ENCODE results near the gene TMPRSS2.

TMPRSS2 gene

DNA sequence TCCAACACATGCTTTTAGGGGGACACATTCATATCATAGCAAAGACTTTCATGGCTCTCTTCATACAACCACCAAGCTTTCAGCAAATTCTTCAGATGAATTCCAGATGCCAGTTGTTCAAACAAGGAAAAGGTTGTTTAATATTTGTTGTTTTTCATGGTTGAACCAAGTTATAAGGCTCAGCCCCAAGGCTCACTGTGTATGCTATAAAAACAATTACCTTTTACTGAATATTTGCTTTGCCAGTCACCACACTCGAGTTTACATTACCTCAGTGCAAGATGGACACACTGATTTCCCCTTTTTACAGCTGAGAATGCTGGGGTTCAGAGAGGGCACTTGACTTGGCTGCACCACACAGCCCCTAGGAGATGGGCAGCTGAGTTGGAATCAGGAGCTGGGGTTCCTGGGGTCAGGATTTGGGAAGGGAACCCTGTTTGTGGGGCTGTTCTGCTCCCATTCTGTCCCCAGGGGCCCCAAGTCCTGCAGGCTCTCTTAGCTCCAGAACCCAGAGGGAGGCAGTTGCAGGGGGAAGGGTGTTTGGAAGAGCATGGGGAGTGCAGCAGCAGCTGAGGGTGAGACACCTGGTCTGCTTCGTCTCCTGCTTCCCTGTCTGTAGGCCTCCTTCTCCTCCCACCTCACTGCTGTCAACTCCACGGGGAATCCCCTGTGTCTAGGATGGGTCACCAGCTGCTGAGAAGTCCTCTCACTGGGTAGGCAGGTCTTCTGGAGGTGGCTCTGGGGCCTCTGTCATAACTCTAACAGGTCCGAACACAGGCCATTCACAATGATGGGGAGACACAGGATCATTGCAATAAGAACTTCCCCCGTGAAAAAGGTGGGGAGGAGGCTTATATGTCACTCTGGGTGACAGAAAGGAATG, 12.8 kb upstream of the TMPRSS2 start:
- DNase-seq, result no peak
- Histone ChIP-seq H3K4me3 (no peak overlapping the region), H3K4me1 (no peaks in the 10 kb centered on the region), H3K36me3 (no peaks in the 10 kb centered on the region), H3K9me3 (no peaks in the 10 kb centered on the region), H3K27ac (no peak overlapping the region), H3K27me3 (peaks cover 0 to 12% of the 10 kb centered on the region in 2 donors)
- intact Hi-C loops (cut with DNase I; ENCODE audit: low total_unique reads), result no loop called here
- TF ChIP-seq, protein P1, sequence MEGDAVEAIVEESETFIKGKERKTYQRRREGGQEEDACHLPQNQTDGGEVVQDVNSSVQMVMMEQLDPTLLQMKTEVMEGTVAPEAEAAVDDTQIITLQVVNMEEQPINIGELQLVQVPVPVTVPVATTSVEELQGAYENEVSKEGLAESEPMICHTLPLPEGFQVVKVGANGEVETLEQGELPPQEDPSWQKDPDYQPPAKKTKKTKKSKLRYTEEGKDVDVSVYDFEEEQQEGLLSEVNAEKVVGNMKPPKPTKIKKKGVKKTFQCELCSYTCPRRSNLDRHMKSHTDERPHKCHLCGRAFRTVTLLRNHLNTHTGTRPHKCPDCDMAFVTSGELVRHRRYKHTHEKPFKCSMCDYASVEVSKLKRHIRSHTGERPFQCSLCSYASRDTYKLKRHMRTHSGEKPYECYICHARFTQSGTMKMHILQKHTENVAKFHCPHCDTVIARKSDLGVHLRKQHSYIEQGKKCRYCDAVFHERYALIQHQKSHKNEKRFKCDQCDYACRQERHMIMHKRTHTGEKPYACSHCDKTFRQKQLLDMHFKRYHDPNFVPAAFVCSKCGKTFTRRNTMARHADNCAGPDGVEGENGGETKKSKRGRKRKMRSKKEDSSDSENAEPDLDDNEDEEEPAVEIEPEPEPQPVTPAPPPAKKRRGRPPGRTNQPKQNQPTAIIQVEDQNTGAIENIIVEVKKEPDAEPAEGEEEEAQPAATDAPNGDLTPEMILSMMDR (IDR thresholded peaks at IDR 0.05), result no peak

DNA sequence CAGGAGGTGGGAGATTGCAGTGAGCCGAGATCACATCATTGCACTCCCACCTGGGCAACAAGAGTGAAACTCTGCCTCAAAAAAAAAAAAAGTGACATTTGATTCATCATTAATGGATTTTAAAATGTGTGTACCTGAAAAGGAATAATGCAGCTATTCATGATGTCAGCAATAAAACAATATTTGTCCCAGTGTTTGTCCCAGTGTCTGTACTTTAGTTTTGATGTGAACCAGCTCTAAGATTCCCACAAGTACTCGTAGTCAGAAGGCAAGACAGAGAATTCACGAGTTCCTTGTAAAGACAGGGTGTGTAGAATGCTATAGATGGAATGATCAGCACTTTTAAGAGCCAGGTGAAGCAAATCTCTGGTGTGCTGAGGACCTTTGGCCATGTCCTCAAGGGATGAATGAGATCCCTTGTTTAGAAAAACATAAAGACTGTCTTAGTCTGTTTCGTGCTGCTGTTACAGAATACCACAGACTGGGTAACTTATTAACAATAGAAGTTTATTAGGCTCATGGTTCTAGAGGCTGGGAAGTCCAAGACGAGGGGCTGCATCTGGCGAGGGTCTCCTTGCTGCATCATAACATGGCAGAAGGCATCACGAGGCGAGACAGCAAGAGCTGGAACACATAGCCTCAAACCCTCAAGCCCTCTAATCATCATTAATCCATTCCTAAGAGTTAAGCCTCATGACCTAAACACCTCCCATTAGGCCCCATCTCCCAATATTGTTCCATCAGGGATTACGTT, 12.0 kb upstream of the TMPRSS2 start:
- Histone ChIP-seq H3K27me3 (peaks cover 0 to 10% of the 10 kb centered on the region in 2 donors), H3K4me3 (no peak overlapping the region), H3K36me3 (no peaks in the 10 kb centered on the region), H3K9me3 (no peaks in the 10 kb centered on the region), H3K4me1 (no peaks in the 10 kb centered on the region), H3K27ac (no peak overlapping the region)
- TF ChIP-seq, protein P1 (IDR thresholded peaks at IDR 0.05), result no peak
- no peak for DNase-seq
- intact Hi-C loops (cut with DNase I; ENCODE audit: low total_unique reads), result no loop called here

DNA sequence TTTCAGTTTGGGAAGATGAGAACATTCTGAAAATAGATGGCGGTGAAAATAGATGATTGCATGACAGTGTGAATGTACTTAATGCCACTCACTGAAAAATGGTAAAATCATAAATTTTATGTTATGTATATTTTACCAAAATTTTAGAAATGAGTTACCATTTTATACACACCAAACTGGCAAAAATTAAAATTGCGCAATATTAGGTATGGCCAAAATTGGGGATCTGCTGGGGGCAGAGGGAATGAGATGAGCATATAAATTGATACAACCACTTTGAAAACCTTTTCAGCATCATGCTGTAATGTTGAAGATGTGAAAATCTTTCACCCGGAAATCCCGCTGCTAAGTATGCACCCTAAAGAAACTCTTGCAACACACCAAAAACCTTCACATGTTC, 10.8 kb upstream of the TMPRSS2 start:
- no peaks in the 10 kb centered on the region for H3K4me1 ChIP-seq
- peaks cover 0 to 6% of the 10 kb centered on the region in 2 donors for H3K27me3 ChIP-seq
- no peak overlapping the region for H3K27ac ChIP-seq
- H3K9me3 ChIP-seq, result no peaks in the 10 kb centered on the region
- H3K36me3 ChIP-seq, result no peaks in the 10 kb centered on the region
- TF ChIP-seq, protein P1 (IDR thresholded peaks at IDR 0.05), result no peak
- no peak for DNase-seq
- intact Hi-C loops (cut with DNase I; ENCODE audit: low total_unique reads), result no loop called here
- no peak overlapping the region for H3K4me3 ChIP-seq

DNA sequence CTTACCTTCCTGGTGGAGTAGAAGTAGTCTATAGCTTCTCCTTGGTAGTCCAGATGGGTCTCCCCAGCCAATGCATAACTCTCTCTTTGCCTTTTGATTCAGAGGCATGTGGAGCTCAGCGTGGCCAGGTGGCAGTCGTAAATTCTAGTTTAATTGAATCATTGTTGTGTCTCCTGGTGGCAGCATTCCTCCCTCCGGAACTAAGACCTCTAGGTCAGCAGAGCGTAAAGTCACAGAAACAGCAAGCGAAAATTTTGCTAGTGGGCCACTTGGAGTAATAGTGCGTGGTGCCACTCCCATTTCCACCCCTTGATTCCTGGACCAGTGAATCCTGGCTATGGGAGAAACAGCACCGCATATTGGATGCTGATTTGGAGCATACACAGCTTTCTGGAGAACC, 3.9 kb upstream of the TMPRSS2 start:
- H3K9me3 ChIP-seq, result no peaks in the 10 kb centered on the region
- H3K4me1 ChIP-seq, result peaks cover 0 to 18% (median 17%) of the 10 kb centered on the region in 4 donors
- intact Hi-C loops (cut with DNase I; ENCODE audit: low total_unique reads), result no loop called here
- H3K36me3 ChIP-seq, result no peaks in the 10 kb centered on the region
- H3K4me3 ChIP-seq, result no peak overlapping the region
- no peak overlapping the region for H3K27ac ChIP-seq
- peaks cover 0 to 43% of the 10 kb centered on the region in 2 donors for H3K27me3 ChIP-seq
- TF ChIP-seq, protein P1 (IDR thresholded peaks at IDR 0.05), result no peak
- DNase-seq, result no peak

DNA sequence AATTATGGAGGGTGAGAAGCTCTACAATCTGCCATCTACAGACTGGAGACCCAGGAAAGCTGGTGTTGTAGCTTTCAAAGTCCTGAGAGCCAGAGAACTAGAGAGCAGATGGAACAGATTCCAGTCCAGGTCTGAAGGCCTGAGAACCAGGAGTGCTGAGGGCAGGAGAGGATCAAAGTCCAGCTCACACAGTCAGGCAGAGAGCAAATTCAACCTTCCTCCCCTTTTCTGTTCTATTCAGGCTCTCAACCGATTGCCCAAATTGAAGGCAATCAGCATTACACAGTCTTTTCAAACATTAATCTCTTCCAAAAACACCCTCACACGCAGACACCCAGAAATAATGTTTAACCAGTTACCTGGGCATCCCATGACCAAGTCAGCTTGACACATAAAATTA, 2.5 kb upstream of the TMPRSS2 start:
- Histone ChIP-seq H3K4me3 (no peak overlapping the region), H3K9me3 (no peaks in the 10 kb centered on the region), H3K36me3 (no peaks in the 10 kb centered on the region), H3K27ac (no peak overlapping the region), H3K27me3 (peaks cover 0 to 57% of the 10 kb centered on the region in 2 donors), H3K4me1 (peaks cover 0 to 22% (median 20%) of the 10 kb centered on the region in 4 donors)
- TF ChIP-seq, protein P1 (IDR thresholded peaks at IDR 0.05), result no peak
- intact Hi-C loops (cut with DNase I; ENCODE audit: low total_unique reads), result no loop called here
- no peak for DNase-seq
